ENCODE measurements around the gene SEC16A. TPM values are rescaled to one million over a fixed set of nuclear protein-coding genes. Genes with fewer than 3 reads are reported as not detected.

SEC16A gene
- total RNA-seq, 6 experiments from 2014 or later = 46.9 to 108 (median 72.0) TPM

- Histone ChIP-seq H3K27me3 (no peaks in the 10 kb centered on the region), H3K9me3 (no peaks in the 10 kb centered on the region), H3K36me3 (peaks cover 24 to 98% (median 75%) of the 10 kb centered on the region in 4 donors), H3K27ac (no peak overlapping the region), H3K4me1 (no peaks in the 10 kb centered on the region), H3K4me3 (no peak overlapping the region)
- no peak for ATAC-seq
- intact Hi-C loops (cut with DNase I) = no loop called here
- no peak for TF ChIP-seq POLR2A (IDR thresholded peaks at IDR 0.05)
- TF ChIP-seq, protein P1, sequence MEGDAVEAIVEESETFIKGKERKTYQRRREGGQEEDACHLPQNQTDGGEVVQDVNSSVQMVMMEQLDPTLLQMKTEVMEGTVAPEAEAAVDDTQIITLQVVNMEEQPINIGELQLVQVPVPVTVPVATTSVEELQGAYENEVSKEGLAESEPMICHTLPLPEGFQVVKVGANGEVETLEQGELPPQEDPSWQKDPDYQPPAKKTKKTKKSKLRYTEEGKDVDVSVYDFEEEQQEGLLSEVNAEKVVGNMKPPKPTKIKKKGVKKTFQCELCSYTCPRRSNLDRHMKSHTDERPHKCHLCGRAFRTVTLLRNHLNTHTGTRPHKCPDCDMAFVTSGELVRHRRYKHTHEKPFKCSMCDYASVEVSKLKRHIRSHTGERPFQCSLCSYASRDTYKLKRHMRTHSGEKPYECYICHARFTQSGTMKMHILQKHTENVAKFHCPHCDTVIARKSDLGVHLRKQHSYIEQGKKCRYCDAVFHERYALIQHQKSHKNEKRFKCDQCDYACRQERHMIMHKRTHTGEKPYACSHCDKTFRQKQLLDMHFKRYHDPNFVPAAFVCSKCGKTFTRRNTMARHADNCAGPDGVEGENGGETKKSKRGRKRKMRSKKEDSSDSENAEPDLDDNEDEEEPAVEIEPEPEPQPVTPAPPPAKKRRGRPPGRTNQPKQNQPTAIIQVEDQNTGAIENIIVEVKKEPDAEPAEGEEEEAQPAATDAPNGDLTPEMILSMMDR (IDR thresholded peaks at IDR 0.05) = no peak
- WGBS (ENCODE audit: insufficient coverage, low coverage, low lambda C conversion rate, missing lambda C conversion rate) = 78% methylated on average over 9 of the region's 27 CpGs
- DNase-seq = no peak
Observed at GRCh38 chr9:136465500-136466154, 17.2 kb downstream of the SEC16A start.

- intact Hi-C loops (cut with DNase I) = no loop called here
- DNase-seq = no peak
- Histone ChIP-seq H3K27ac (no peak overlapping the region), H3K36me3 (peaks cover 27 to 99% (median 78%) of the 10 kb centered on the region in 4 donors), H3K27me3 (no peaks in the 10 kb centered on the region), H3K4me3 (no peak overlapping the region), H3K4me1 (no peaks in the 10 kb centered on the region), H3K9me3 (no peaks in the 10 kb centered on the region)
- 86% methylated on average over 5 of the region's 6 CpGs for WGBS (ENCODE audit: insufficient coverage, low coverage, low lambda C conversion rate, missing lambda C conversion rate)
- no peak for TF ChIP-seq POLR2A (IDR thresholded peaks at IDR 0.05)
- TF ChIP-seq, protein P1 (IDR thresholded peaks at IDR 0.05) = no peak
- ATAC-seq = no peak
Observed at GRCh38 chr9:136464241-136464640, 18.6 kb downstream of the SEC16A start.

GRCh38 chr9:136463578-136463977, 19.3 kb downstream of the SEC16A start:
- WGBS (ENCODE audit: insufficient coverage, low coverage, low lambda C conversion rate, missing lambda C conversion rate) = 92% methylated on average over 14 of the region's 14 CpGs
- ATAC-seq = no peak
- Histone ChIP-seq H3K9me3 (no peaks in the 10 kb centered on the region), H3K36me3 (peaks cover 30 to 100% (median 77%) of the 10 kb centered on the region in 4 donors), H3K27ac (no peak overlapping the region), H3K4me1 (no peaks in the 10 kb centered on the region), H3K27me3 (no peaks in the 10 kb centered on the region), H3K4me3 (no peak overlapping the region)
- TF ChIP-seq, protein P1 (IDR thresholded peaks at IDR 0.05) = no peak
- no peak for TF ChIP-seq POLR2A (IDR thresholded peaks at IDR 0.05)
- DNase-seq = no peak
- intact Hi-C loops (cut with DNase I) = no loop called here

GRCh38 chr9:136462664-136463063, 20.2 kb downstream of the SEC16A start:
- Histone ChIP-seq H3K36me3 (peaks cover 30 to 100% (median 73%) of the 10 kb centered on the region in 4 donors), H3K9me3 (no peaks in the 10 kb centered on the region), H3K27ac (no peak overlapping the region), H3K27me3 (no peaks in the 10 kb centered on the region), H3K4me1 (no peaks in the 10 kb centered on the region), H3K4me3 (no peak overlapping the region)
- intact Hi-C loops (cut with DNase I) = no loop called here
- ATAC-seq (no peak), DNase-seq (no peak)
- 73% methylated on average over 2 of the region's 17 CpGs for WGBS (ENCODE audit: insufficient coverage, low coverage, low lambda C conversion rate, missing lambda C conversion rate)
- TF ChIP-seq, protein P1 (IDR thresholded peaks at IDR 0.05) = no peak
- no peak for TF ChIP-seq POLR2A (IDR thresholded peaks at IDR 0.05)
